Fibroblast of pulmonary artery (primary cell): ENCODE data around the gene NKX1-2.
A peak's percentile ranks its signal among the peaks of the same experiment; 100 is the strongest.

Experiments
- DNase-seq: peaks from one replicate; pipeline ENCODE4 v3.0.0-alpha.2; 2010; ENCODE audit warnings: low read depth
- H3K4me3 ChIP-seq: replicated peaks from 2 replicates; pipeline ENCODE4 v1.5.1; 2011; ENCODE audit warnings: low read depth, mild to moderate bottlenecking, control low read depth, low read length, moderate library complexity
- CTCF ChIP-seq: IDR thresholded peaks from 2 replicates; pipeline ENCODE4 v1.5.1; 2011; ENCODE audit warnings: mild to moderate bottlenecking, control low read depth, low read length, inconsistent platforms; ENCODE audit errors: missing control alignments

The NKX1-2 gene

GRCh38 chr10:124403548-124403947 lies 46.3 kb downstream of the NKX1-2 start:
- DNase-seq, result peak; percentile 88
- TF ChIP-seq CTCF, result peak; percentile 69

GRCh38 chr10:124402273-124402672 lies 47.6 kb downstream of the NKX1-2 start:
- DNase-seq, result no peak
- no peak for TF ChIP-seq CTCF
- no peak overlapping the region for H3K4me3 ChIP-seq

More at GRCh38 chr10:124403548-124403947, 46.3 kb downstream of the NKX1-2 start:
- no peak overlapping the region for H3K4me3 ChIP-seq

GRCh38 chr10:124401633-124402032 lies 48.2 kb downstream of the NKX1-2 start:
- TF ChIP-seq CTCF, result no peak
- no peak for DNase-seq
- no peak overlapping the region for H3K4me3 ChIP-seq
